ENCODE data around the gene TRIM46. TPM values are rescaled to one million over a fixed set of nuclear protein-coding genes. Genes with fewer than 3 reads are reported as not detected.

Gene TRIM46
- total and polyA plus RNA-seq, 9 of the 15 experiments (the other 6 are each of a cell fraction or from before 2014, with no cell fraction given) = 0.05 to 0.60 (median 0.16) TPM; not detected in 3

DNA sequence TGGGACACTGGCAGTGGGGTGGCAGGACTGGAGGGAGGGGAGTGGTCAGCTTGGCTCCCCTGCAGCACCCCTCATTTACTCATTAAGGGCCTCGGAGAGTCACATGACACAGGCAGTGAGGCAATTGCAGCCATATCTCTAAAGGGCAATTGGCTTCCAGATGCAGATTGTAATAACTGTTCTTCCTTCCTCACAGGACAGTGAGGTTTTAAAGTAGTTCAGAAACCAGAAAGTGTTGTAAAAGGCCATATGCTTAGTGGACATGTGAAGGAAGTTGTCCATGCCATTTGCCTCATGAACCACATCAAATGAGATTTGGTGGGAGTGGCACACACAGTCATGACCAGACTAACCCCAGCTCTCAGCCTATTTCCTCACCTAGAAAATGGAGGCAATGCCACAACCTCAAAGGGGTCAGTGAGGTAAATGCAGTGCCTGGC is 46.0 kb downstream of the TRIM46 start:
- Histone ChIP-seq H3K27me3 (ENCODE audit: control insufficient read depth in 2 of 2, insufficient read depth in 2 of 2, low read length in 2 of 2) (no peaks in the 10 kb centered on the region), H3K4me2 (ENCODE audit: insufficient read depth, low read length) (peak overlapping the region; percentile 42), H3K9me1 (ENCODE audit: control insufficient read depth, insufficient read depth, low read length) (no peaks in the 10 kb centered on the region), H3K9me3 (replicated peaks; ENCODE audit: control insufficient read depth, insufficient read depth, low read depth, low read length) (no peaks in the 10 kb centered on the region), H3K36me3 (ENCODE audit: control insufficient read depth, insufficient read depth, low read length) (no peaks in the 10 kb centered on the region; the same call in 1 of the 3 replicates), H3K79me2 (ENCODE audit: control insufficient read depth, insufficient read depth, low read length) (peaks cover under 1% of the 10 kb centered on the region; the same call in 1 of the 3 replicates), H4K20me1 (replicated peaks; ENCODE audit: control insufficient read depth, insufficient read depth, low read length) (no peaks in the 10 kb centered on the region), H2AFZ (ENCODE audit: low read depth, low read length) (peak overlapping the region; percentile 95), H3K4me3 (0 out of 2 replicates have a peak overlapping the region, but pooled peaks have one; percentile 13), H3K4me1 (replicated peaks in 1 of 2; ENCODE audit: control insufficient read depth in 2 of 2, insufficient read depth in 2 of 2, low read length in 2 of 2) (peaks cover 13 to 26% of the 10 kb centered on the region in 2 experiments), H3K9ac (ENCODE audit: insufficient read depth in 1 of 2, low read depth in 2 of 2, low read length in 2 of 2) (peak overlapping the region; percentile 27 to 46; a peak in 2 of 4 replicates), H3K27ac (ENCODE audit: extremely low read depth, low read depth, low read length) (peak overlapping the region; percentile 44)
- peak; percentile 74 for ATAC-seq
- no peak for FAIRE-seq
- POLR2A ChIA-PET = interaction anchor here (0.6 to 1.8 kb wide), 6 partner anchors 10 to 994 kb away, joined by 3 to 10 read pairs (median 4); partner anchors contain the start of gene MTX1
- no TSS peak for BruUV-seq (replicated peaks)
- CTCF ChIA-PET (ENCODE audit: low intra/inter-chr PET ratio) = no interaction called here
- 14% methylated on average over 1 of the region's 1 CpG for WGBS (ENCODE audit: insufficient coverage, low coverage, missing lambda C conversion rate)
- intact Hi-C loops (cut with micrococcal nuclease) = no loop called here
- peak; percentile 31 to 62 (median 47) for DNase-seq (ENCODE audit: extremely low read depth in 1 of 4, low spot score in 3 of 4)
- in situ Hi-C loops (cut with MboI) = no loop called here
- TF ChIP-seq, protein P1, sequence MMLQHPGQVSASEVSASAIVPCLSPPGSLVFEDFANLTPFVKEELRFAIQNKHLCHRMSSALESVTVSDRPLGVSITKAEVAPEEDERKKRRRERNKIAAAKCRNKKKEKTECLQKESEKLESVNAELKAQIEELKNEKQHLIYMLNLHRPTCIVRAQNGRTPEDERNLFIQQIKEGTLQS (IDR thresholded peaks at IDR 0.05) = peak; percentile 9; the same call in 1 of the 2 replicates
- TF ChIP-seq, protein P1 (CRISPR knock-in tag; conservative IDR thresholded peaks at IDR 0.05) = no peak
- TF ChIP-seq SMC3 (conservative IDR thresholded peaks at IDR 0.05; ENCODE audit: insufficient read depth, low read depth, low read length) (no peak), TEAD1 (CRISPR knock-in tag; IDR thresholded peaks at IDR 0.05) (0 out of 4 replicates have a peak, but pooled peaks of 1 of the 2 experiments have one; percentile 8), GABPA (tag; conservative IDR thresholded peaks at IDR 0.05; ENCODE audit: low read depth) (peak; percentile 28), ZNF584 (CRISPR knock-in tag; IDR thresholded peaks at IDR 0.05; ENCODE audit: low read depth) (0 out of 2 replicates have a peak, but pooled peaks have one; percentile 16), ZNF175 (CRISPR knock-in tag; IDR thresholded peaks at IDR 0.05; ENCODE audit: low read depth) (peak; percentile 56; the same call in 1 of the 2 replicates), CSDE1 (IDR thresholded peaks at IDR 0.05) (no peak)
- TF ChIP-seq, protein P2, sequence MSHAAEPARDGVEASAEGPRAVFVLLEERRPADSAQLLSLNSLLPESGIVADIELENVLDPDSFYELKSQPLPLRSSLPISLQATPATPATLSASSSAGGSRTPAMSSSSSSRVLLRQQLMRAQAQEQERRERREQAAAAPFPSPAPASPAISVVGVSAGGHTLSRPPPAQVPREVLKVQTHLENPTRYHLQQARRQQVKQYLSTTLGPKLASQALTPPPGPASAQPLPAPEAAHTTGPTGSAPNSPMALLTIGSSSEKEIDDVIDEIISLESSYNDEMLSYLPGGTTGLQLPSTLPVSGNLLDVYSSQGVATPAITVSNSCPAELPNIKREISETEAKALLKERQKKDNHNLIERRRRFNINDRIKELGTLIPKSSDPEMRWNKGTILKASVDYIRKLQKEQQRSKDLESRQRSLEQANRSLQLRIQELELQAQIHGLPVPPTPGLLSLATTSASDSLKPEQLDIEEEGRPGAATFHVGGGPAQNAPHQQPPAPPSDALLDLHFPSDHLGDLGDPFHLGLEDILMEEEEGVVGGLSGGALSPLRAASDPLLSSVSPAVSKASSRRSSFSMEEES (CRISPR knock-in tag; IDR thresholded peaks at IDR 0.05) = peak; percentile 97
- TF ChIP-seq, protein P3, sequence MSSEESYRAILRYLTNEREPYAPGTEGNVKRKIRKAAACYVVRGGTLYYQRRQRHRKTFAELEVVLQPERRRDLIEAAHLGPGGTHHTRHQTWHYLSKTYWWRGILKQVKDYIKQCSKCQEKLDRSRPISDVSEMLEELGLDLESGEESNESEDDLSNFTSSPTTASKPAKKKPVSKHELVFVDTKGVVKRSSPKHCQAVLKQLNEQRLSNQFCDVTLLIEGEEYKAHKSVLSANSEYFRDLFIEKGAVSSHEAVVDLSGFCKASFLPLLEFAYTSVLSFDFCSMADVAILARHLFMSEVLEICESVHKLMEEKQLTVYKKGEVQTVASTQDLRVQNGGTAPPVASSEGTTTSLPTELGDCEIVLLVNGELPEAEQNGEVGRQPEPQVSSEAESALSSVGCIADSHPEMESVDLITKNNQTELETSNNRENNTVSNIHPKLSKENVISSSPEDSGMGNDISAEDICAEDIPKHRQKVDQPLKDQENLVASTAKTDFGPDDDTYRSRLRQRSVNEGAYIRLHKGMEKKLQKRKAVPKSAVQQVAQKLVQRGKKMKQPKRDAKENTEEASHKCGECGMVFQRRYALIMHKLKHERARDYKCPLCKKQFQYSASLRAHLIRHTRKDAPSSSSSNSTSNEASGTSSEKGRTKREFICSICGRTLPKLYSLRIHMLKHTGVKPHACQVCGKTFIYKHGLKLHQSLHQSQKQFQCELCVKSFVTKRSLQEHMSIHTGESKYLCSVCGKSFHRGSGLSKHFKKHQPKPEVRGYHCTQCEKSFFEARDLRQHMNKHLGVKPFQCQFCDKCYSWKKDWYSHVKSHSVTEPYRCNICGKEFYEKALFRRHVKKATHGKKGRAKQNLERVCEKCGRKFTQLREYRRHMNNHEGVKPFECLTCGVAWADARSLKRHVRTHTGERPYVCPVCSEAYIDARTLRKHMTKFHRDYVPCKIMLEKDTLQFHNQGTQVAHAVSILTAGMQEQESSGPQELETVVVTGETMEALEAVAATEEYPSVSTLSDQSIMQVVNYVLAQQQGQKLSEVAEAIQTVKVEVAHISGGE (CRISPR knock-in tag; IDR thresholded peaks at IDR 0.05) = 0 out of 6 replicates have a peak, but pooled peaks of 1 of the 3 experiments have one; percentile 47
- TF ChIP-seq, protein P4, sequence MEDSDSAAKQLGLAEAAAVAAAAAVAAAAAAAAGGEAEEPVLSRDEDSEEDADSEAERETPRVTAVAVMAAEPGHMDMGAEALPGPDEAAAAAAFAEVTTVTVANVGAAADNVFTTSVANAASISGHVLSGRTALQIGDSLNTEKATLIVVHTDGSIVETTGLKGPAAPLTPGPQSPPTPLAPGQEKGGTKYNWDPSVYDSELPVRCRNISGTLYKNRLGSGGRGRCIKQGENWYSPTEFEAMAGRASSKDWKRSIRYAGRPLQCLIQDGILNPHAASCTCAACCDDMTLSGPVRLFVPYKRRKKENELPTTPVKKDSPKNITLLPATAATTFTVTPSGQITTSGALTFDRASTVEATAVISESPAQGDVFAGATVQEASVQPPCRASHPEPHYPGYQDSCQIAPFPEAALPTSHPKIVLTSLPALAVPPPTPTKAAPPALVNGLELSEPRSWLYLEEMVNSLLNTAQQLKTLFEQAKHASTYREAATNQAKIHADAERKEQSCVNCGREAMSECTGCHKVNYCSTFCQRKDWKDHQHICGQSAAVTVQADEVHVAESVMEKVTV (CRISPR knock-in tag; IDR thresholded peaks at IDR 0.05) = no peak
